Activated CD8-positive, alpha-beta memory T cell treated with anti-CD3 and anti-CD28 coated beads for 48 hours (primary cell): ENCODE results near the gene ETS1.

Source experiments
- DNase-seq, 3 experiments: peaks; one replicate each; pipeline ENCODE4 v3.0.0-alpha.2; 2020; ENCODE audit warnings: low read depth in 2 of 3, low spot score in 2 of 3

ETS1 gene

GRCh38 chr11:128619540-128620308 lies 32.4 kb upstream of the ETS1 start:
- no peak for DNase-seq

DNA sequence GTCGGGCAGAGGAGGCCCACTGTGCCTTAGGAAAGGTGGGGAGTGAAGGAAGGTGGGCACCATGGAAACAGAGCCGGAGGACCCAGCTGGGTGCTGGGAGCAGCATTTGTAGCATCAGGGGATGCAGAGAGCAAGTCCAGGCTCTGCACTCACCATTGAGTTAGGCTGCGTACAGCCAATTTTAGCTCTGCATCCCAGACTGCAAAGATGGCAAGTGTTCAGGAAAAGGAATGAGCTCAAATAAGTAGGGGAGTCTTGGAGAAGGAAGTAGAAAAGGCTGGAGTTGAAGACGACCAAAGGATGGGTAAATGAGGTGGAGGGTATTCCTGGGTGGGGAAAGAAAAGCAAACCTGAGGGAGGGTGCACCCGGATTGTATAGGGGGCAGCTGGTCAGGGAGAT lies 31.6 kb upstream of the ETS1 start:
- DNase-seq = no peak

DNA sequence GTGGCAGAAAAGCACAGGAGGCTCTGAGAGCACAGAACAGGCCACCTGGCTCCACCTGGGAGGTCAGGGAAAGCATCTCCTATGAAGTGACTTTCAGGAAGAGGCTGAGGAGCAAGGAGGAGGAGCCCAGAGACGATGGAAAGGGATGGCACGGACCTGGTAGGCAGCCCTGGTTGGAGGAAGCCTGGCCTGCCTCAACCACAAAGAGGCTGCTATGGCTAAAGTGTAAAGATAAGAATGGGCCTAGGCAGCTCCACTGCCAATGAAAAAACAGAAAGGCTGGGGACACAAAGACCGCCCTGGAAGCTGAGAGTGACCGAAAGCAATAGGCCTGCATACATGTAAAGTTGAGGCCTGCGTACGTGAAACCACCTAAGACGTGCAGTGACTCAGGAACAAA lies 31.2 kb upstream of the ETS1 start:
- no peak for DNase-seq

DNA sequence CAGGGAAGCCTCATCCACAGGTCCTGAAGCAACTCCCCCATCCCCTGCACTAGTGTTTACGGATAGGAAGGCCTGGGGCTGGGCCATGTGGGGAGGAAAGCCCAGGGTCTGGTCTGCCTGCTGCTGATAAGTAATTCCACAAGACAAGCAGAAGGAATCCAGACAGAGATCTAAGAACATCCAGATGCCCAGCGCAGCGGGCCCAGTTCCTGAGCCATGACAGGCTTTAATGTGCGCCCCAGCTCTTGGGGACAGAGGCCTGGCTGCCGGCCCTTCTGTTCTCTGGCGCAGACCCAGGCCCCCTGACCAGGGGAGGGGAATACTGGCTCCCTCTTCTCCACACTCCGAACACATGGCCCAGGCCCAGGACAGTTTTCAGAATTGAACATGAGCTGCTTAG lies 28.8 kb upstream of the ETS1 start:
- DNase-seq = no peak

DNA sequence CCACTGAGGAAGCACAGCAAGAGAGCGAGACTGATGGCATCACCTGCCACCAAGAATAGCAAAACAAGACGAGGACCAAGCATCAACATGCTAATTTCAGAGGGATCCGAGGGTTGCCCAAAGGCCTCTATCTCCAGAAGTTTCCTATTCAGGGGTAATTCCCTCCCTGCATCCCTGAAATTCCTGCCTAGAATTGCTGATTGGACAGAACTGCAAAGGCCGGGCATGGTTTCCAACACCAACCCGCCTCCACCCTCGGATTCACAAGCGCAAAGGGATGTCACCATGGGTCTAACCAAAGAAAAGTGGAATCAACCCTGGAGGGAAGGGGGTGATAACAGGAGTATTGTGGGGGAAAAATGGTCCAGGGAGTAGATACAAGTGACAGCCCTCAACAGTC lies 28.3 kb upstream of the ETS1 start:
- no peak for DNase-seq

GRCh38 chr11:128615076-128615475 lies 27.7 kb upstream of the ETS1 start:
- DNase-seq = no peak

DNA sequence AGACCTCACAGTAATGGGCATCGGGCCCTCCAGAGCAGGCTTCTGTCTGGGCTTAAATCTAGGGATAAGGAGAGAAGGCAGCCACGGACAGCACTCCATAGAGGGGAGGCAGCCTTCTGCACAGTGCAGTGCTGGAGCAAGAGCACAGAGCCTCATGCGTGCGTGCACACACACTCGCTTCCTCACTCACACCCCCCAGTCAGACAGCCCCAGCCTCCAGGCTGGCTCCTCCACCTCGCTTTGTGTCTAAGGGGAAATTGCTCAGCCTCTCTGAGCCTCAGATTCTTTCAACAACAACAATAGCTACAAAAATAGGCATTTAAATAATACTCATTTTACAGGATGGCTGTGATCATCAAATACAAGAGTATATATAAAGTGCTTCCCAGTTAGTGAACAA lies 26.7 kb upstream of the ETS1 start:
- no peak for DNase-seq

DNA sequence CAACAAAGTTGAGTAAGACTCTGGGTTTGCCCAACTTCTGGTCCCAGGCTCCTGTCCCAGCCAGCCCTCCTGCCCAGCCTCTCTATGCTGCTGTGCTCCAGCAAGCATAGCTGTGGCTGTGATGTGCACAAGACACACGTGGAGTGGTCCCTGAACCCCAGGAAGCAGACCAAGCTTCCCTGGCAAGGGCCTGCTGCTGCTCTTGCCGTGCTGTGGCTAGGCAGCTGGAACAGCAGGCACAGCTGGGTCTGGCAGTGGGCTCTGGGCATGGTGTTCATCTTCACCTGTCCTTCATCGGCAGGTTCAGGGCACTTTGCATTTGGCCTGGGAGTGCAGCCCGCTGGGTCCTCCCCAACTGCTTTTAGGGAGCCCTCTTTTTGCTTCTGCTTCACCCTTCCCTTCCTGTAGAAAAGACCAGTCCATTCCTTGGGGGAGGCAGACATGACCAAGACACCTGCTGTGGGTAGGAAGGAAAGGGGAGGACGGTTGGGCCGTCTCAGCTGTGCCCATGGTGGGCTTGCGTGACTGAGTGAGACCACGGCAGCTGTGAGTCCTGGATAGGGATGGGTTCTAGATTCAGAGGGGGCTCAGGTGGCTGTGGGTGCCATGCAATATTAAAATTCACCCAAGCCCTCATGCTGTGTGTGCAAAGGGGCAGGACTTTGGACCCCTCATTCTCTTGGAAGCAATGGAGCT lies 26.1 kb upstream of the ETS1 start:
- DNase-seq = no peak

- DNase-seq = no peak
Observed at GRCh38 chr11:128610721-128611617, 23.6 kb upstream of the ETS1 start.

DNA sequence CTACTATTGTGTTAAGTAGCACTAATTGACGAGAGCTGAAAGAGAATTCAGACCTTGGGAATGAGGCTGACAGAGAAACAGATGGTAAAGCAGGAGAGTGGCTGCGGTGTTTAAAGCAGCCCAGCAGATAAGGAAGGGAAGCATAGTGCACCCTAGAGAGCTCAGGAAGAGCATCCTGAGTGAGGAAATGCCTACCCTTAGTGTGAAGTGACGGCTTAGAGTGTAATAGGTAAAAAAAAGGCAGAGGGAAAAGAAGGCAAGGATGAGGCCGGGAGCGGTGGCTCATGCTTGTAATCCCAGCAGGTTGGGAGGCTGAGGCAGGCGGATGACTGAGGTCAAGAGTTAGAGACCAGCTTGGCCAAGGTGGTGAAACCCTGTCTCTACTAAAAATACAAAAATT lies 22.4 kb upstream of the ETS1 start:
- no peak for DNase-seq

GRCh38 chr11:128608746-128609407 lies 21.5 kb upstream of the ETS1 start:
- no peak for DNase-seq

- no peak for DNase-seq
Observed at GRCh38 chr11:128607819-128608218, 20.5 kb upstream of the ETS1 start.

DNA sequence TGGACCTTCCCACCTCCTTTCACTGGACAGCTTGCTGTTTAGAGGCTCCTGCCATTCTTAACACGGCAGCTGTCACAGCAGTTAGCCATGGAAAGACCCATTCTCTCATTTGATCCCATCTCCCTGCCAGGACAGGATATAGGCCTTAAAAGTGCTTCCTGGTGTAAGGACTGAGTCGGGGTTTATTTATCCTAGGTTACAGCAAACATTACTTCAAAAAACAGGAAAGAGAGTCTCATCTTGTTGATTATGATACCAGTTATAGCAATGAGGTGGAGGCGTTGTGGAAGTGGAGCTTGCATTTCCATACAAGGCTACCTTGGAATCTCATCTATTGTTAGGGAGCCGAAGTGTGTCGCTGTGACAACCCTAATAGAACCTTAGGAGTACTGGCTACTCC lies 17.4 kb upstream of the ETS1 start:
- no peak for DNase-seq

- DNase-seq = no peak
Observed at GRCh38 chr11:128603752-128604414, 16.5 kb upstream of the ETS1 start.

DNA sequence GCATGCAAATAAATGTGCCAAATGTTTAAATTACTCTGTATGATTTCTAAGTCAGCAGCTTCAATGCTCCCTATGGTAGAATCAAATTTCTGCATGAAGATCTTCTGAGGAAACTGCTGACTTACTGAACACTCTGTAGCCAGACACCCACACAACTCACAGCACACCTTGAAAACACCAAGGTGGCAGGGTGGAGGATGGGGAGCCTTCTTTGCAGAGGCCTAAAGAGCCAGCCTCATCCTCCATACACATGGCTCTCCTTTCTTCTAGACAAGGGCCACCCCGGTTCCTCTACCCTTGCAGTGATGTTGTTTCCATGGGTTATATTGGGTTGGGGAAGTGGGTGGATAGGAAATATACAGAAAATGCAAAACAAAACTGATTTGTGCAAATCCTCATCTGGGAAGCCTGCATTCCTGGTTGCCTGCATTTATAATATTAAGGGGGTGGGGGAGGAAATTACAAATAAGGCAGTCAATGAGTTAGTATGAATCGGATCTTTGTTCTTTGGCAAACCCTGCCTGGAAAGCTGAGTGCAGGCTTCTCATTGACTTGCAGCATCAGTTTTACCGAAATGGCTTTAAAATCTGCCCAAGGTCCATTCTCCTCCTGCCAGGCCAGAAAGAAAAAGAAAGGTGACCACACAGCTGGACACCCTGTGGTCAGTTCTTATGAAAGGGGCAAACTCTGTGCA lies 15.8 kb upstream of the ETS1 start:
- no peak for DNase-seq

GRCh38 chr11:128599729-128600128 lies 12.4 kb upstream of the ETS1 start:
- no peak for DNase-seq

DNA sequence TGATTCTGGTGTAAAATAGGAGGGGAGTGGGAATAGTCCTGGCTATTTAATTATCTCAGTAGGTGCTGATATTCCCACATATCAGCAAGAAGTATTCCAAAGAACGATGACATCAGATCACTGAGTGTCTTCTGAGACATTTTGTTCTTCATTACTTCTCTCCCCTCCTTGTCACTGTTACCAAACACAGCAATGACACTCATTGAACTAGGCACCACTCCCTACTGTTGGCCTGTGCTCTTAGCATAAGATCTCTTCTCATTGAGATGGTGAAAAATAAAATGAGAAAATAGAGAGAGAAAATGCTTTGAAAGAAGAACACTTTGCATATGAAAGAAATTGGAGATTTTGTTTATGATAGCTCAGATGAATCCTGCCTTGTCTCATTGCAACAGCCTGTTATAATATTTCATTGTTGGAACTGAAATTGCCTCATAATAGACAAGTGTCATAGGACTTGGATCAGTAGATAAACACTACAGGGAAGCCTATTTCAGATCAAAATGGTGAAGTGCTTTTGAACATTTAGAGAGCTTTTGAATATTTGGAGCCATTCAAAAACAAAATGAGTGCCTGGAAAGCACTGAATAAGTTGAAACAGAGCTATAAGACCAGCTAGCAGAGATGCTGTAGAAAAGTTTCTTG lies 11.3 kb upstream of the ETS1 start:
- no peak for DNase-seq

- no peak for DNase-seq
Observed at GRCh38 chr11:128598096-128598495, 10.7 kb upstream of the ETS1 start.

DNA sequence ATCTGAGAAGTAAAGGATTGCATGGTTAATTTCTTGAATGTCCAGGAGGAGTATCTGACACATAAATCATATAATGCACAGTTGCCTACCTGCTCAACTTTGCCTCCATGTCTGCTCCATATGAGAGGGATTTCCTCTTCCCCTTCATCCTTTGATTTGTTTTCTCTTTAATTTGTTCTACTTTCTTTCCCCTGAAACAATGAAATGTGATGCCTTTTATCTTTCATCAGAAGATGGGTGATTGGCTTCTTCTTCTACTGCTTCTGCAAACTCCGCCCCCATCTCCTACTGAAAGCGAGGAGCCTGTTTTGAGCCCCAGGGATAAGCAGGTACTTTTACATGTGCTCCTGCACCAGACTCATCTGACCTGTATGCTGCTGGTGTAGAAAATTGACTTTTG lies 9.9 kb upstream of the ETS1 start:
- DNase-seq = no peak

DNA sequence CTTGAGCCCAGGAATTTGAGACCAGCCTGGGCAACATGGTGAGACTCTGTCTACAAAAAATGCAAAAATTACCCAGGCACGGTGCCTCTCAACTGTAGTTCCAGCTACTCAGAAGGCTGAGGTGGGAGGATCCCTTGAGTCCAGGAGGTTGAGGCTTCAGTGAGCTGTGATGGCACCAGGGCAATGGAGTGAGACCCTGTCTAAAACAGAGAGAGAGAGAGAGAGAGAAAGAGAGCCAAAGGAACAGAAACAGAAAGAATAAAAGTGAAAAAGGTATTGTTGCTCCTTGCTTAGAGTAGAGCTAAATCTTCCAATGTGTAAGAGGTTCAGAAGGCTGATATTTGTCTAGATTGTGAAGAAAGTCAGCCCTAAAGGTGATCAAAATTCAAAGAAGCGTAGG lies 8.9 kb upstream of the ETS1 start:
- no peak for DNase-seq
